Measurements from ENCODE around the gene DENND4B.
A peak's percentile ranks its signal among the peaks of the same experiment; 100 is the strongest.

DENND4B gene

GRCh38 chr1:153882296-153882912, 64.1 kb downstream of the DENND4B start:
- no peak for DNase-seq (ENCODE audit: low spot score)

- DNase-seq (ENCODE audit: low spot score) = peak; percentile 7
Observed at GRCh38 chr1:153881751-153882150, 64.8 kb downstream of the DENND4B start.

- peak; percentile 94 for DNase-seq (ENCODE audit: low spot score)
Observed at GRCh38 chr1:153880962-153881361, 65.6 kb downstream of the DENND4B start.

GRCh38 chr1:153880024-153880423, 66.5 kb downstream of the DENND4B start:
- no peak for DNase-seq (ENCODE audit: low spot score)

Data from putamen (tissue), 1 donor.